HG03139 (cell line): ENCODE results near the gene SMIM5.

Experiments
- ATAC-seq: cut with Tn5 transposase; IDR thresholded peaks from one replicate; pipeline ENCODE4 v1.9.1; 2021; ENCODE audit not compliant: unreplicated experiment

Gene SMIM5

GRCh38 chr17:75665981-75666380 lies 32.7 kb downstream of the SMIM5 start:
- no peak for ATAC-seq

- peak; percentile 76 for ATAC-seq
Measured at GRCh38 chr17:75666959-75667790, 33.9 kb downstream of the SMIM5 start, which contains the start of the genes RECQL5 and SAP30BP. TSS of gene RECQL5 (minus strand) at chr17:75667154. CDS start at chr17:75666557, 597 bp downstream. TSS of gene SAP30BP (plus strand) at chr17:75667338. CDS start at chr17:75667373, 35 bp downstream.

GRCh38 chr17:75667825-75668224 lies 34.6 kb downstream of the SMIM5 start:
- no peak for ATAC-seq

GRCh38 chr17:75668489-75668888 lies 35.3 kb downstream of the SMIM5 start:
- no peak for ATAC-seq

- ATAC-seq = no peak
Measured at GRCh38 chr17:75670868-75671267, 37.6 kb downstream of the SMIM5 start.

- no peak for ATAC-seq
Measured at GRCh38 chr17:75672011-75672410, 38.8 kb downstream of the SMIM5 start.

- ATAC-seq = no peak
Measured at GRCh38 chr17:75673487-75673886, 40.3 kb downstream of the SMIM5 start.

GRCh38 chr17:75676461-75676860 lies 43.2 kb downstream of the SMIM5 start:
- no peak for ATAC-seq

- no peak for ATAC-seq
Measured at GRCh38 chr17:75679706-75680211, 46.5 kb downstream of the SMIM5 start.

GRCh38 chr17:75680431-75680830 lies 47.2 kb downstream of the SMIM5 start:
- no peak for ATAC-seq

GRCh38 chr17:75681289-75681688 lies 48.1 kb downstream of the SMIM5 start:
- ATAC-seq = no peak

GRCh38 chr17:75683583-75683982 lies 50.3 kb downstream of the SMIM5 start:
- ATAC-seq = no peak

- no peak for ATAC-seq
Measured at GRCh38 chr17:75684249-75684648, 51.0 kb downstream of the SMIM5 start.

GRCh38 chr17:75684924-75685323 lies 51.7 kb downstream of the SMIM5 start:
- ATAC-seq = no peak

GRCh38 chr17:75685499-75685898 lies 52.3 kb downstream of the SMIM5 start:
- ATAC-seq = no peak

GRCh38 chr17:75688209-75688825 lies 55.1 kb downstream of the SMIM5 start:
- no peak for ATAC-seq

GRCh38 chr17:75689441-75689873 lies 56.2 kb downstream of the SMIM5 start:
- ATAC-seq = no peak
